Measurements from ENCODE around the gene FCN1.
"Not testable (repeated sequence)": the region's sequence is repeated elsewhere in the genome, so short reads cannot be mapped to it uniquely, and the experiment has no call there.

DNA sequence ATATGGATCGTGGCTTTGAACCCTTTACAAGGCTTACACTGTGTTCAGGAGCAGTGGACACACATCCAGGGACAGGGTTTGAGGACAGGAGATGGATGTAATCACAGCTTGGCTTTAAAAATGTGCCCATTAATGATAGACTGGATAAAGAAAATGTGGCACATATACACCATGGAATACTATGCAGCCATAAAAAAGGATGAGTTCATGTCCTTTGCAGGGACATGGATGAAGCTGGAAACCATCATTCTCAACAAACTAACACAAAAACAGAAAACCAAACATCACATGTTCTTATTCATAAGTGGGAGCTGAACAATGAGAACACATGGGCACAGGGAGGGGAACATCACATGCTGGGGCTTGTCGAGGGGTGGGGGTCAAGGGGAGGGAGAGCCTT is 60.3 kb downstream of the FCN1 start:
- TF ChIP-seq, protein P1, sequence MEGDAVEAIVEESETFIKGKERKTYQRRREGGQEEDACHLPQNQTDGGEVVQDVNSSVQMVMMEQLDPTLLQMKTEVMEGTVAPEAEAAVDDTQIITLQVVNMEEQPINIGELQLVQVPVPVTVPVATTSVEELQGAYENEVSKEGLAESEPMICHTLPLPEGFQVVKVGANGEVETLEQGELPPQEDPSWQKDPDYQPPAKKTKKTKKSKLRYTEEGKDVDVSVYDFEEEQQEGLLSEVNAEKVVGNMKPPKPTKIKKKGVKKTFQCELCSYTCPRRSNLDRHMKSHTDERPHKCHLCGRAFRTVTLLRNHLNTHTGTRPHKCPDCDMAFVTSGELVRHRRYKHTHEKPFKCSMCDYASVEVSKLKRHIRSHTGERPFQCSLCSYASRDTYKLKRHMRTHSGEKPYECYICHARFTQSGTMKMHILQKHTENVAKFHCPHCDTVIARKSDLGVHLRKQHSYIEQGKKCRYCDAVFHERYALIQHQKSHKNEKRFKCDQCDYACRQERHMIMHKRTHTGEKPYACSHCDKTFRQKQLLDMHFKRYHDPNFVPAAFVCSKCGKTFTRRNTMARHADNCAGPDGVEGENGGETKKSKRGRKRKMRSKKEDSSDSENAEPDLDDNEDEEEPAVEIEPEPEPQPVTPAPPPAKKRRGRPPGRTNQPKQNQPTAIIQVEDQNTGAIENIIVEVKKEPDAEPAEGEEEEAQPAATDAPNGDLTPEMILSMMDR (IDR thresholded peaks at IDR 0.05 in 8 of 11, conservative IDR thresholded peaks at IDR 0.05 in 3 of 11), result not testable (repeated sequence)
- TF ChIP-seq POLR2A (IDR thresholded peaks at IDR 0.05), result not testable (repeated sequence)

Data from spleen (tissue), 7 donors.